ENCODE results near the gene SMAP2. TPM values are rescaled to one million over a fixed set of nuclear protein-coding genes. Genes with fewer than 3 reads are reported as not detected.

SMAP2 gene
- total and polyA plus RNA-seq, 2 experiments from 2014 or later = 16.7 to 29.5 TPM

DNA sequence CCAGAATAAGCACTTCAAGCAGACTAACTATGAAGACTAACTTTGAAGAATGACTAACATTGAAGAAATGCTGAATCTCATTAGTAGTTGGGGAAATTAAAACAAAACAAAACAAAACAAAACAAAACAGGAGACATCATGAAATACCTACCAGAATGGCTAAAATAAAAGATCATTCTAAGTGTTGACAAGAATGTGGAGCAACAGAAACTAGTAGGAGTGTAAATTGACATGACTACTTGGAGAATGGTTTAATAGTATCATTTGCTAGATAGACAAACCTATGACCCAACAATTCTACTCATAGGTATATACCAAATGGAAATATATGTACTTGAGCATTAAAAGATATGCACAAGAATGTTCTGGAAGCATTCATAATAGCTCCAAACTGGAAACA lies 57.9 kb downstream of the SMAP2 start:
- DNase-seq (ENCODE audit: low read depth in 1 of 2, low spot score in 1 of 2) = no peak
- H3K4me1 ChIP-seq (ENCODE audit: low read depth) = no peaks in the 10 kb centered on the region
- H3K9me3 ChIP-seq (ENCODE audit: low read depth) = no peaks in the 10 kb centered on the region
- H3K4me3 ChIP-seq = no peak overlapping the region
- TF ChIP-seq, protein P1, sequence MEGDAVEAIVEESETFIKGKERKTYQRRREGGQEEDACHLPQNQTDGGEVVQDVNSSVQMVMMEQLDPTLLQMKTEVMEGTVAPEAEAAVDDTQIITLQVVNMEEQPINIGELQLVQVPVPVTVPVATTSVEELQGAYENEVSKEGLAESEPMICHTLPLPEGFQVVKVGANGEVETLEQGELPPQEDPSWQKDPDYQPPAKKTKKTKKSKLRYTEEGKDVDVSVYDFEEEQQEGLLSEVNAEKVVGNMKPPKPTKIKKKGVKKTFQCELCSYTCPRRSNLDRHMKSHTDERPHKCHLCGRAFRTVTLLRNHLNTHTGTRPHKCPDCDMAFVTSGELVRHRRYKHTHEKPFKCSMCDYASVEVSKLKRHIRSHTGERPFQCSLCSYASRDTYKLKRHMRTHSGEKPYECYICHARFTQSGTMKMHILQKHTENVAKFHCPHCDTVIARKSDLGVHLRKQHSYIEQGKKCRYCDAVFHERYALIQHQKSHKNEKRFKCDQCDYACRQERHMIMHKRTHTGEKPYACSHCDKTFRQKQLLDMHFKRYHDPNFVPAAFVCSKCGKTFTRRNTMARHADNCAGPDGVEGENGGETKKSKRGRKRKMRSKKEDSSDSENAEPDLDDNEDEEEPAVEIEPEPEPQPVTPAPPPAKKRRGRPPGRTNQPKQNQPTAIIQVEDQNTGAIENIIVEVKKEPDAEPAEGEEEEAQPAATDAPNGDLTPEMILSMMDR (IDR thresholded peaks at IDR 0.05; ENCODE audit: low read depth, low read length) = no peak
- no peaks in the 10 kb centered on the region for H3K36me3 ChIP-seq
- no peaks in the 10 kb centered on the region for H3K27me3 ChIP-seq
- H3K27ac ChIP-seq = no peak overlapping the region

DNA sequence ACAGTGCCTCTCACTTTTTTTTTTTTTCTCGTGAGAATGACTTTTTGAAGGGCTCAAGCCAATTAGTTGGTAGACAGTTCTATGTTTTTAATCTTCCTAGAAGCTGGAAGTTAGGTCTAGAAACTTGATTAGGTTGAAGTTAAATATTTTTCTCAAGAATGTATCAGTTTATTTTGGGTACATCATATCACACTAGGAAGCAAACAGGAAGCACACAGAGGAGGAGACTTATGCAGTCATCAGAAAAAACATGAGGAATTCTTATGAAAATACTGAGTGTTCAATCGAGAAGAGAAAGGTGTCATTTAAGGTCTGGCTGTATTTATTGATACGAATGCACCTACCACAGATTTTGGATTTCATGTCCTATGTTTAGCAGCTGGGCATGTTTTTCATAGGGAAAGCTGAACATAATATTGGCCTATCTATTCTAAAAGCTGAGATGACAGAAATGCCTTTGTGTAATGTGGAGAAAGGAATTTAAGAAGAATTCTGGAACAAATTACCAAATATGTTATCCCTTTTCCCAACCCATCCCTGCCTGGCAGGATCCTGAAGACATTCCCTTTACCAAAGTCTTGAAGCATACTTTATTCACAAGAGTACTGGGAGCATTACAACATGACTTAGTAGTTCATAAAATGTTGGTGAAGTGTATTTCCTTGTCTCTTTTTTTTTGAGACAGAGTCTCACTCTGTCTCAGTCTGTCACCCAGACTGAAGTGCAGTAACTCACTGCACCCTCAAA lies 59.3 kb downstream of the SMAP2 start:
- peak in 1 of 2 donors; percentile 52 for DNase-seq (ENCODE audit: low read depth in 1 of 2, low spot score in 1 of 2)

GRCh38 chr1:40435471-40435870 lies 61.9 kb downstream of the SMAP2 start:
- Histone ChIP-seq H3K36me3 (no peaks in the 10 kb centered on the region), H3K27ac (no peak overlapping the region), H3K9me3 (ENCODE audit: low read depth) (no peaks in the 10 kb centered on the region), H3K4me3 (no peak overlapping the region), H3K4me1 (ENCODE audit: low read depth) (no peaks in the 10 kb centered on the region), H3K27me3 (no peaks in the 10 kb centered on the region)
- DNase-seq (ENCODE audit: low read depth in 1 of 2, low spot score in 1 of 2) = peak in 1 of 2 donors; percentile 63
- TF ChIP-seq, protein P1 (IDR thresholded peaks at IDR 0.05; ENCODE audit: low read depth, low read length) = no peak

More for the DNA sequence above, 59.3 kb downstream of the SMAP2 start:
- no peaks in the 10 kb centered on the region for H3K36me3 ChIP-seq
- no peak overlapping the region for H3K4me3 ChIP-seq
- TF ChIP-seq, protein P1 (IDR thresholded peaks at IDR 0.05; ENCODE audit: low read depth, low read length) = no peak
- H3K27ac ChIP-seq = no peak overlapping the region
- no peaks in the 10 kb centered on the region for H3K27me3 ChIP-seq
- H3K9me3 ChIP-seq (ENCODE audit: low read depth) = no peaks in the 10 kb centered on the region
- H3K4me1 ChIP-seq (ENCODE audit: low read depth) = no peaks in the 10 kb centered on the region

DNA sequence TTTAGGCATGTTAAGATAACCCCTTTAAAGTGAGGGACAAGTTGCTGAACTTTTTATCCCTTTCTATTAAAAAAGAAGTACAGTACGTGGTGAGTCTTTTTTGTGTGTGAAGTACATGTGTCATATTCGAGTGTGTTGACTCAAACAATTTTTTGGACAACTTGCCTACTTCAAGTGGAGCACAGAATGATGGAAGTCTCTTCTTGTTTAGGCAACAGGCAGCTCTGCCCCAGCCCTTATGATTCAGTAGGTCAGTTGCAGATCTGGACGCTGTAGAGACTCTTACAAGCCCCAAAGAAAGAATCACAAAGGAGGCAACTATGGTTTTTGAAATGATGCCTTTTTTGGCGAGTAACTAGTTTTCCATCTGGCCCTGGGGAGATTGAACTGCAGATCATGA lies 62.3 kb downstream of the SMAP2 start:
- TF ChIP-seq, protein P1 (IDR thresholded peaks at IDR 0.05; ENCODE audit: low read depth, low read length) = no peak
- DNase-seq (ENCODE audit: low read depth in 1 of 2, low spot score in 1 of 2) = peak in 1 of 2 donors; percentile 33
- no peak overlapping the region for H3K27ac ChIP-seq
- H3K4me3 ChIP-seq = no peak overlapping the region
- H3K27me3 ChIP-seq = no peaks in the 10 kb centered on the region
- no peaks in the 10 kb centered on the region for H3K4me1 ChIP-seq (ENCODE audit: low read depth)
- no peaks in the 10 kb centered on the region for H3K9me3 ChIP-seq (ENCODE audit: low read depth)
- no peaks in the 10 kb centered on the region for H3K36me3 ChIP-seq

DNA sequence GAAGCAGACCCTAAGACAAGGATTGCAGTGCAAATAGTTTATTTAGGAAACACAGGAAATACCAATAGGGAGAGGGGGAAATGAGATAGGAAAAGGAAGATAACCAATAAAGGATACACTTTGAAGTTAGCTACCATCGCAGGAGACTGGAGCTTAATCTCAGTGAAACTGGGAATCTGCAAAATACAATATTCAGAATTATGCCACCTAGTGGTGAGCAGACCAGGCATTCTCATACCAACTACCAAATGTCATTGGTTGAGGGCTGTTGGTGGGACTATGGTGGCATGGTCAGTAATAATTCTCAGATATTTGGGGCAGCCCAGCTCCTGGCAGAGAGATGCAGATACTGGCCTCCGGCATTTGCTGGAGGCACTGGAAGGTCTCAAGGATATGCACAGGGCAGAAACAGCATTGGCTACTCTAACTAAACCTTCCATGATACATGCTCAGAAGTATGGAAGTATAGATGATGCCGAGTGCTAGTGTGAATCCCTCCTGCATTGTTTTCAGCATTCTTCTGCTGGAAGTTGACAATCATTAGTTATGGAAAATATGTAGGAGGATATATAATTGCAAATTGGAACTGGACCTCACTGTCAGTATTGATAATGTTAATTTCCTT lies 65.0 kb downstream of the SMAP2 start:
- Histone ChIP-seq H3K27me3 (no peaks in the 10 kb centered on the region), H3K4me3 (no peak overlapping the region), H3K27ac (no peak overlapping the region), H3K4me1 (ENCODE audit: low read depth) (no peaks in the 10 kb centered on the region), H3K36me3 (no peaks in the 10 kb centered on the region), H3K9me3 (ENCODE audit: low read depth) (no peaks in the 10 kb centered on the region)
- TF ChIP-seq, protein P1 (IDR thresholded peaks at IDR 0.05; ENCODE audit: low read depth, low read length) = peak; percentile 75
- peak; percentile 33 to 55 for DNase-seq (ENCODE audit: low read depth in 1 of 2, low spot score in 1 of 2)
